OCI-LY7 (cell line): ENCODE data around the gene HAND1.

Source experiments
- EZH2phosphoT487 ChIP-seq: fragments of 200-600 bp; sonication (generic); IDR thresholded peaks from 2 replicates; pipeline ENCODE4 v1.6.1; 2018; ENCODE audit warnings: low read depth, borderline replicate concordance, mild to moderate bottlenecking, mixed run types, antibody characterized with exemption, low read length, moderate library complexity, mixed read lengths
- TF ChIP-seq, protein P1 (sequence below): fragments of 200-600 bp; sonication (generic); conservative IDR thresholded peaks from 2 replicates; pipeline ENCODE4 v1.5.1; 2014; ENCODE audit warnings: mild to moderate bottlenecking, antibody characterized with exemption, low read length, moderate library complexity, mixed read lengths

DNA sequence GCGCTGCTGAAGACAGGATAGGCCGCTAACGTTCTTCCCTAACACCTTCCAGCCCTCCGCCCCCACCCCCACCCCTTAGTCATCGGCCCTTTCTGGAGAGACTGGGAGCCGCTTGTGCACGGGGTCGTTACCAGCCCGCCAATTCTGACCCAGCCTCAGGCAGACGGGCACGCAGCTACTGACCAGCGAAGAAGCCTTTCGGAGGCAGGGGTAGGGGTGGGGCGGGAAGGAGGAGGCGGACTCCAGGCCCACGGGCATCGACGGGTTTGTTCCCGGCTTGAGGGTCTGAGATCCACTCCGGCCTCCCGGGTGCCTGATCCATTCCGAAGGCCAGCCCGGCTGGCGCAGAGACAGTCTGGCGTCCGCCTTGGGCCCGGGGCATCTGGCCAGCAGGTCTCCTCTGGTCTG is 729 bp upstream of the HAND1 start:
- TF ChIP-seq, protein P1, sequence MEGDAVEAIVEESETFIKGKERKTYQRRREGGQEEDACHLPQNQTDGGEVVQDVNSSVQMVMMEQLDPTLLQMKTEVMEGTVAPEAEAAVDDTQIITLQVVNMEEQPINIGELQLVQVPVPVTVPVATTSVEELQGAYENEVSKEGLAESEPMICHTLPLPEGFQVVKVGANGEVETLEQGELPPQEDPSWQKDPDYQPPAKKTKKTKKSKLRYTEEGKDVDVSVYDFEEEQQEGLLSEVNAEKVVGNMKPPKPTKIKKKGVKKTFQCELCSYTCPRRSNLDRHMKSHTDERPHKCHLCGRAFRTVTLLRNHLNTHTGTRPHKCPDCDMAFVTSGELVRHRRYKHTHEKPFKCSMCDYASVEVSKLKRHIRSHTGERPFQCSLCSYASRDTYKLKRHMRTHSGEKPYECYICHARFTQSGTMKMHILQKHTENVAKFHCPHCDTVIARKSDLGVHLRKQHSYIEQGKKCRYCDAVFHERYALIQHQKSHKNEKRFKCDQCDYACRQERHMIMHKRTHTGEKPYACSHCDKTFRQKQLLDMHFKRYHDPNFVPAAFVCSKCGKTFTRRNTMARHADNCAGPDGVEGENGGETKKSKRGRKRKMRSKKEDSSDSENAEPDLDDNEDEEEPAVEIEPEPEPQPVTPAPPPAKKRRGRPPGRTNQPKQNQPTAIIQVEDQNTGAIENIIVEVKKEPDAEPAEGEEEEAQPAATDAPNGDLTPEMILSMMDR = no peak
- TF ChIP-seq EZH2phosphoT487 = no peak
